ENCODE data around the gene TBC1D2B. TPM values are rescaled to one million over a fixed set of nuclear protein-coding genes. Genes with fewer than 3 reads are reported as not detected.

The TBC1D2B gene
- total RNA-seq, 2 donors from 2014 or later: 35.9 to 49.1 TPM

DNA sequence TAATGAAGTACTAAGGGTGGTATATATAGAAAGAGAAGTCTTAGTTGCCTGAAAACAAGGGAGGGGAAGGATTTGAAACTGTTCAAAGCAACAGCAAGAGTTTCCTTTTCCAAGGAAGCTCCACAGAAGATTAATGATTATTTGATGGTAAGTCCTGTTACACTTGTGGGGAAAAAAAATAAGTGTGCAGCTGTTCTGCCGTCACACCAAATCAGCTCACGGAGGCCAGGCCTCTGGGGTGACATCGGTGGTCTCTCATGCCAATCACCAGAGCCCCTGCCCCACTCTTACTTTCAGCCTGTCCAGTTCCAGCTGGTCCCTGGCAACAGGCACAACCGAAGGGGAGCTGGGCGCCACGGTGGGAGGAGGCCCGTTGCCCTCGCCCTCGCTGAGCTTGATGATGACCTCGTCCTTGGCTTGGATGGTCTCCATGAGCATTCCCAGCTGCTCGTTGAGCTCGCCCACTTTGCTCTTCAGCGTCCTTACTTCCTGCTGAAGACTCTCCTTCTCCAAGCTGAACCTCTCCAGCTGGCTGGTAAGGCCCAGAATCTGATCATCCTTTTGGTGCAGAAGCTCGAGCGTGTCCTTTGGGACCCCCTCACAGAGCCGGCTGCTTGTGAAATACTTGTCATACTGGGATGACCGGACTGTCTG lies 53.5 kb downstream of the TBC1D2B start:
- H3K36me3 ChIP-seq: no peaks in the 10 kb centered on the region
- DNase-seq: no peak
- no peaks in the 10 kb centered on the region for H3K4me1 ChIP-seq
- H3K9ac ChIP-seq (ENCODE audit: low read depth in 2 of 2, low read length in 2 of 2): no peak overlapping the region
- peak overlapping the region; percentile 34 for H3K27ac ChIP-seq
- no peak overlapping the region for H3K4me3 ChIP-seq
- H3K27me3 ChIP-seq: no peaks in the 10 kb centered on the region
- no peaks in the 10 kb centered on the region for H3K9me3 ChIP-seq
- TF ChIP-seq, protein P1, sequence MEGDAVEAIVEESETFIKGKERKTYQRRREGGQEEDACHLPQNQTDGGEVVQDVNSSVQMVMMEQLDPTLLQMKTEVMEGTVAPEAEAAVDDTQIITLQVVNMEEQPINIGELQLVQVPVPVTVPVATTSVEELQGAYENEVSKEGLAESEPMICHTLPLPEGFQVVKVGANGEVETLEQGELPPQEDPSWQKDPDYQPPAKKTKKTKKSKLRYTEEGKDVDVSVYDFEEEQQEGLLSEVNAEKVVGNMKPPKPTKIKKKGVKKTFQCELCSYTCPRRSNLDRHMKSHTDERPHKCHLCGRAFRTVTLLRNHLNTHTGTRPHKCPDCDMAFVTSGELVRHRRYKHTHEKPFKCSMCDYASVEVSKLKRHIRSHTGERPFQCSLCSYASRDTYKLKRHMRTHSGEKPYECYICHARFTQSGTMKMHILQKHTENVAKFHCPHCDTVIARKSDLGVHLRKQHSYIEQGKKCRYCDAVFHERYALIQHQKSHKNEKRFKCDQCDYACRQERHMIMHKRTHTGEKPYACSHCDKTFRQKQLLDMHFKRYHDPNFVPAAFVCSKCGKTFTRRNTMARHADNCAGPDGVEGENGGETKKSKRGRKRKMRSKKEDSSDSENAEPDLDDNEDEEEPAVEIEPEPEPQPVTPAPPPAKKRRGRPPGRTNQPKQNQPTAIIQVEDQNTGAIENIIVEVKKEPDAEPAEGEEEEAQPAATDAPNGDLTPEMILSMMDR (IDR thresholded peaks at IDR 0.05): no peak
- intact Hi-C loops (cut with DNase I): no loop called here

- Histone ChIP-seq H3K36me3 (no peaks in the 10 kb centered on the region), H3K4me1 (no peaks in the 10 kb centered on the region), H3K27me3 (no peaks in the 10 kb centered on the region), H3K4me3 (no peak overlapping the region), H3K27ac (peak overlapping the region; percentile 34), H3K9me3 (no peaks in the 10 kb centered on the region), H3K9ac (ENCODE audit: low read depth in 2 of 2, low read length in 2 of 2) (no peak overlapping the region)
- TF ChIP-seq, protein P1 (IDR thresholded peaks at IDR 0.05): no peak
- DNase-seq: no peak
- intact Hi-C loops (cut with DNase I): no loop called here
Observed at GRCh38 chr15:78023081-78023665, 54.3 kb downstream of the TBC1D2B start.

DNA sequence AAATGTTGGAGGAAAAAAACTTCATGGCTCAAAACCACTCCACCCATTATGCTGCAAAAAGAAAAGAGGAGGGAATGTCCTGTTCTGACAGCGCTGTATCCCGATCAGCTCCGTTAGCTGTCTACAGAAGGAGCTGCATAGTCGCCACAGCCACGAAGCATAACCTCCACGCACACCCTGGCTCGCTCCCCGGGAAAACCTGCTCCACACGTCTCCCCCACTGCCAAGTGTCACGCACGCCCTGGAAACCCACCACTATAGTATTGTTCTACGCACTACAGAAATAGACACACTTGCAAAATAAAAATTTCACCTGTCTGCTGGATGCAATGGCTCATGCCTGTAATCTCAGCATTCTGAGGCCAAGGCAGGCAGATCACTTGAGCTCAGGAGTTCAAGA lies 55.8 kb downstream of the TBC1D2B start:
- intact Hi-C loops (cut with DNase I): no loop called here
- TF ChIP-seq, protein P1 (IDR thresholded peaks at IDR 0.05): no peak
- Histone ChIP-seq H3K4me3 (no peak overlapping the region), H3K9me3 (no peaks in the 10 kb centered on the region), H3K9ac (ENCODE audit: low read depth in 2 of 2, low read length in 2 of 2) (no peak overlapping the region), H3K27me3 (no peaks in the 10 kb centered on the region), H3K36me3 (no peaks in the 10 kb centered on the region), H3K4me1 (no peaks in the 10 kb centered on the region), H3K27ac (no peak overlapping the region)
- no peak for DNase-seq

DNA sequence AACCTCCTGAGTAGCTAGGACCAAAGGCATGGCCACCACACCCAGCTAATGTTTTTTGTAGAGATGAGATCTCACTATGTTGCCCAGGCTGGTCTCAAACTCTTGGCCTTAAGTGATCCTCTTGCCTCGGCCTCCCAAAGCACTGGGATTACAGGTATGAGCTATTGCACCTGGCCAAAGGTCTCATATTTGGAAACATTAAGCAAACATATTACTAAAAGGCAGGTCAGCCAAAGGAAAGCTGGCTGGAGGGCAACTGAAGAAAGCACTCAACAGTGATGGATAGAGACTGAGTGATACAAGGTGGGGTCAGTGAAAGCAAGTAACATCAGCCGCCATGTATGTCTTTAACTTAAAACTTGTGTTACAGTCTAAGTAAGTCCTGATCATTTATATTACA lies 57.5 kb downstream of the TBC1D2B start:
- TF ChIP-seq, protein P1 (IDR thresholded peaks at IDR 0.05): no peak
- Histone ChIP-seq H3K36me3 (peaks cover 6% of the 10 kb centered on the region), H3K9me3 (no peaks in the 10 kb centered on the region), H3K27ac (no peak overlapping the region), H3K9ac (ENCODE audit: low read depth in 2 of 2, low read length in 2 of 2) (no peak overlapping the region), H3K27me3 (no peaks in the 10 kb centered on the region), H3K4me3 (no peak overlapping the region), H3K4me1 (no peaks in the 10 kb centered on the region)
- DNase-seq: no peak
- intact Hi-C loops (cut with DNase I): no loop called here

- Histone ChIP-seq H3K4me1 (no peaks in the 10 kb centered on the region), H3K9ac (ENCODE audit: low read depth in 2 of 2, low read length in 2 of 2) (no peak overlapping the region), H3K27ac (peak overlapping the region; percentile 42), H3K36me3 (peaks cover 6% of the 10 kb centered on the region), H3K9me3 (no peaks in the 10 kb centered on the region), H3K27me3 (no peaks in the 10 kb centered on the region), H3K4me3 (no peak overlapping the region)
- intact Hi-C loops (cut with DNase I): no loop called here
- DNase-seq: no peak
- TF ChIP-seq, protein P1 (IDR thresholded peaks at IDR 0.05): no peak
Observed at GRCh38 chr15:78018946-78019644, 58.4 kb downstream of the TBC1D2B start.
